22Rv1 (cell line): Measurements from ENCODE around the gene AKR1C3.
"Not testable (repeated sequence)": the region's sequence is repeated elsewhere in the genome, so short reads cannot be mapped to it uniquely, and the experiment has no call there.

Experiments used
- H3K27ac ChIP-seq: fragments of 450-650 bp; 2 replicates; pipeline ENCODE4 v1.5.1; 2017
- ZFX ChIP-seq: fragments of 450-650 bp; IDR thresholded peaks from 2 replicates; pipeline ENCODE4 v1.6.1; 2017; ENCODE audit warnings: antibody characterized with exemption, borderline replicate concordance
- TF ChIP-seq, protein P1 (sequence below): fragments of 450-650 bp; IDR thresholded peaks from 2 replicates; pipeline ENCODE4 v1.5.1; 2017; ENCODE audit warnings: mild to moderate bottlenecking

AKR1C3 gene

DNA sequence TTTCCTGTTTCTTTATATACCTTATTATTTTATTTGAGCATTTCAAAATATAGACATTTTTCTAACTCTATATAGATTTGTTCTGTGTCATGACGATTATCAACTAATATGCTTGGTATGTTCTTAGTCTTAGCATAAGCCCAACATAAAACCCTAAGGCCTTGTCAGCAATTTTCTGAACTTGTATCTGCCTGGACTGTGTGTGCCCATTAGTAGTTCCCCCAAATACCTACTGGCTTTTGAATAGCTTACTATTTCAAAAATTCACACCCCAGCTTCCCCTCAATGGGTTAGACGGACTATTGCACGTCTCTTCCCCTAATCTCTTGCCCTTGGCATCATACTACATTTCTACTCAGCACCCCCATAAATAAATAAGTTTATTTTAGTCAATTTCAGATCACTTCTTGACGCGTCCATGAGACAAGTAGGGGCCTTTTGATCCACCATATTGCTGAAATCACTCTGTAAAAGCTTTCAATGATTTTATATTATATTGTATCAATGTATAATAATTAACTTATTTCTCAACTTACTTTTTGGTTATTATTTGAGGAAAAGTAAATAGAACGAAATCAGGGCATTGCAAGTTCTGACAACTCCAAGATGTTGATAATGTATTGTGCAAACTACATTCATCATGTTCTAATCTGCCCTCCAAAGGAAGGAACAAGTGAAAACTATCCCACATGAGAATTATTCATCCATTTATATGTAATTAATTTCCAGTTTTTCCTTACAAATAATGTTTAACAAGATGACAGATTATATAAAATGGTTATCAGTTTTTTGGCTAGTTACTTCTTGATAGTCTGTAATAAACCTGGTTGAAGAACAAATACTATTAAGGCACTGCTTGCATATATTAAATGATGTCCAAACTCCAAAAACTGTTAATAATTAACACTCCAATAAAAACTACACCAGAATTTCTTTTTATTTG is 1.1 kb upstream of the AKR1C3 start:
- no peak for TF ChIP-seq ZFX
- TF ChIP-seq, protein P1, sequence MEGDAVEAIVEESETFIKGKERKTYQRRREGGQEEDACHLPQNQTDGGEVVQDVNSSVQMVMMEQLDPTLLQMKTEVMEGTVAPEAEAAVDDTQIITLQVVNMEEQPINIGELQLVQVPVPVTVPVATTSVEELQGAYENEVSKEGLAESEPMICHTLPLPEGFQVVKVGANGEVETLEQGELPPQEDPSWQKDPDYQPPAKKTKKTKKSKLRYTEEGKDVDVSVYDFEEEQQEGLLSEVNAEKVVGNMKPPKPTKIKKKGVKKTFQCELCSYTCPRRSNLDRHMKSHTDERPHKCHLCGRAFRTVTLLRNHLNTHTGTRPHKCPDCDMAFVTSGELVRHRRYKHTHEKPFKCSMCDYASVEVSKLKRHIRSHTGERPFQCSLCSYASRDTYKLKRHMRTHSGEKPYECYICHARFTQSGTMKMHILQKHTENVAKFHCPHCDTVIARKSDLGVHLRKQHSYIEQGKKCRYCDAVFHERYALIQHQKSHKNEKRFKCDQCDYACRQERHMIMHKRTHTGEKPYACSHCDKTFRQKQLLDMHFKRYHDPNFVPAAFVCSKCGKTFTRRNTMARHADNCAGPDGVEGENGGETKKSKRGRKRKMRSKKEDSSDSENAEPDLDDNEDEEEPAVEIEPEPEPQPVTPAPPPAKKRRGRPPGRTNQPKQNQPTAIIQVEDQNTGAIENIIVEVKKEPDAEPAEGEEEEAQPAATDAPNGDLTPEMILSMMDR, result no peak
- H3K27ac ChIP-seq, result peak overlapping the region; percentile 71

- peak overlapping the region; percentile 71 for H3K27ac ChIP-seq
- TF ChIP-seq, protein P1, result no peak
- no peak for TF ChIP-seq ZFX
These were observed 1.5 kb downstream of the AKR1C3 start for GRCh38 chr10:5095687-5096086.

- TF ChIP-seq ZFX, result no peak
- TF ChIP-seq, protein P1, result no peak
- H3K27ac ChIP-seq, result peak overlapping the region; percentile 71
These were observed 1.9 kb downstream of the AKR1C3 start for GRCh38 chr10:5096108-5096507.

- H3K27ac ChIP-seq, result not testable (repeated sequence)
These were observed 8.3 kb downstream of the AKR1C3 start for GRCh38 chr10:5102479-5102878.

GRCh38 chr10:5103481-5103880 is 9.3 kb downstream of the AKR1C3 start:
- TF ChIP-seq, protein P1, result no peak
- no peak for TF ChIP-seq ZFX

GRCh38 chr10:5105626-5106025 is 11.4 kb downstream of the AKR1C3 start:
- peak overlapping the region; percentile 10 for H3K27ac ChIP-seq
- TF ChIP-seq, protein P1, result no peak
- no peak for TF ChIP-seq ZFX

More at GRCh38 chr10:5103481-5103880, 9.3 kb downstream of the AKR1C3 start:
- H3K27ac ChIP-seq, result no peak overlapping the region

DNA sequence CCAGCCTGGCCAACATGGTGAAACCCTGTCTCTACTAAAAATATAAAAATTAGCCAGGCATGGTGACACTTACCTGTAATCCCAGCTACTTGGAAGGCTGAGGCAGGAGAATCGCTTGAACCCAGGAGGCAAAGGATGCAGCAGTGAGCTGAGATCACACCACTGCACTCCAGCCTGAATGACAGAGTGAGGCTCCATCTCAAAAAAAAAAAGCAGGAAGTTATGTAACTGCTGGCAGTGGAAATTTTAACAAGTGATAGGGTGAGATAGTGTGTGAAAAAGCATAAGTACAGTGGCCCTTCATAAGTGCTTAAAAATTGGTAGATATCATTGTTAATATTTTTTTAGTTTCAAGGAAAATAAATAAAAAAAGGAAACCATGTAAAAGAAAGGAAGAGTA is 12.3 kb downstream of the AKR1C3 start:
- peak overlapping the region; percentile 10 for H3K27ac ChIP-seq
- TF ChIP-seq ZFX, result no peak
- TF ChIP-seq, protein P1, result no peak
